HG03575 (cell line): Measurements from ENCODE around the gene SYT13.

Experiments
- ATAC-seq: cut with Tn5 transposase; IDR thresholded peaks from one replicate; pipeline ENCODE4 v1.9.1; 2021; ENCODE audit not compliant: unreplicated experiment, insufficient number of reproducible peaks, low FRiP score; ENCODE audit errors: extremely low read depth

SYT13 gene

GRCh38 chr11:45232341-45233080 is 53.6 kb downstream of the SYT13 start:
- no peak for ATAC-seq

DNA sequence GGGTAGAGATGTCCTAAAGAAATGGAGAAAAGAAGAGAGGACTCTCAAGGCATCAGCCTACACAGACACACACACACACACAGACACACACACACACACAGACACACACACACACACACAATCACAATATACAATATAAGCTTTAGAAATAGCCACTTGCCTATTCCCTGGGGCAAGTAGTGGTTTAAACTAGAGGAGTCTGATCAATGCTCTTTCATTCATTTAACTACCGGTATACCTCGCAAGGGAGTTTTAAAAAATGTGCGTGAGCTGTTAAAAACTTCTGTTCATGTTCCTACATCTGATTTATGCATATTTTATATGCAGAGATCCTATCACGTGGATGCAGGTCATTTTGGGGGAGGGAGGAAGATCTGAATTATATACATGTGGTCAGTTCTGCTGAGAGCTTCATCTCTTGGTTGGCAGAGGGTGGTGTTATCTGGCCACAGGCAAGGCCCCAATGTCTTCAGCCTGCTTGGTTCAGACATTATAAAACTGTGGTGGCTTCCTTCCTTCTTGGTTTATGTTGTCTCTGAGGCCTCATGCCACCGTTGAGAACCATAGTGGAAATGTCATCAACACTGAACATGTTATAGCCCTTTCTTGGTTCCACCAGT is 56.6 kb downstream of the SYT13 start:
- no peak for ATAC-seq

GRCh38 chr11:45227836-45228235 is 58.3 kb downstream of the SYT13 start:
- ATAC-seq, result no peak

DNA sequence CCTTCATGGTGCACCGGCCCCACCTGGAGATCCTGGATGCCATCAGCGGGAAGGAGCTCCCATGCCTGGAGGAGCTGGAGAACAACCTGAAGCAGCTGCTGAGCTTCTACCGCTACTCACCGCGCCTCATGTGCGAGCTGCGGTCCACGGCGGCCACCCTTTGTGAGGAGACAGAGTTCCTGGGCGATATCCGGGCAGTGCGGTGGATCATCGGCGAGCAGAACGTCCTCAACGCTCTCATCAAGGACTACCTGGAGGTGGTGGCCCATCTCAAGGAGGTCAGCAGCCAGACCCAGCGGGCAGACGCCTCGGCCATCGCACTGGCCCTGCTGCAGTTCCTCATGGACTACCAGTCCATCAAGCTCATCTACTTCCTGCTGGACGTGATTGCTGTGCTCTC is 59.2 kb downstream of the SYT13 start:
- ATAC-seq, result no peak

DNA sequence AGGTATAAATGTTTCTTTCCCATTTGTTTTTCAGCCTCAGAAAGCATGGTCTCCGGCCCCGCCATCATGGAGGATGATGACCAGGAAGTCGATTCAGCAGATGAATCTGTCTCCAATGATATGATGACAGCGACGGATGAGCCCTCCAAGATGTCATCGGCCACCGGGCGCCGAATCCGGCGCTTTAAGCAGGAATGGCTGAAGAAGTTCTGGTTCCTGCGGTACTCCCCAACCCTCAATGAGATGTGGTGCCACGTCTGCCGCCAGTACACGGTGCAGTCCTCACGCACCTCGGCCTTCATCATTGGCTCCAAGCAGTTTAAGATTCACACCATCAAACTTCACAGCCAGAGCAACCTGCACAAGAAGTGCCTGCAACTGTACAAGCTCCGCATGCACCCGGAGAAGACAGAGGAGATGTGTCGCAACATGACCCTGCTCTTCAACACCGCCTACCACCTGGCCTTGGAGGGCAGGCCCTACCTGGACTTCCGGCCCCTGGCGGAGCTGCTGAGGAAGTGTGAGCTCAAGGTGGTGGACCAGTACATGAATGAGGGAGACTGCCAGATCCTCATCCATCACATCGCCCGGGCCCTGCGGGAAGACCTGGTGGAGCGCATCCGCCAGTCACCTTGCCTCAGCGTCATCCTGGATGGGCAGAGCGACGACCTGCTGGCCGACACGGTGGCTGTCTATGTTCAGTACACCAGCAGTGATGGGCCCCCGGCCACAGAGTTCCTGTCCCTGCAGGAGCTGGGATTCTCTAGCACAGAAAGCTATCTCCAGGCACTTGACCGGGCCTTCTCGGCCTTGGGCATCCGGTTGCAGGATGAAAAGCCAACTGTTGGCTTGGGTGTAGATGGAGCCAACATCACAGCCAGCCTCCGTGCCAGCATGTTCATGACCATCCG is 59.9 kb downstream of the SYT13 start:
- no peak for ATAC-seq

GRCh38 chr11:45225277-45225676 is 60.9 kb downstream of the SYT13 start:
- ATAC-seq, result no peak

DNA sequence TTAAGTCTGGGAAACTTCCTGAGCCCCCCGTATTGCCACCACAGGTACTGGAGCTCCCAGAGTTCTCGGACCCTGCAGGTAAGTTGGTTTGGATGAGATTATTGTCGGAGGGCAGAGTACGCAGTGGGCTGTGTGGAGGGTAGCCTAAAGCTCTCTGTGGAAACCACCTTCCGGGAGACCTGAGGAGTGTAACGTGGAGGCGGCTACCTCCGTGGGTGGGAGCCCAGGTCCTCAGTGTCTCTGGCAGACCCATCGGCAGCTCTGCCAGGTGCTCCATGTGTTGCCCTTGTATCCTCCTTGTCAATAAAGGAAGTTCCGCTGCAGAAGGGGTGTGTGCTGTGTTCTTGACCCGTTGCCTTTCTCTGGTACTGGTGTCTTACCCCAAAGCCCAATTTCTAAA is 61.4 kb downstream of the SYT13 start:
- no peak for ATAC-seq

GRCh38 chr11:45223496-45223895 is 62.6 kb downstream of the SYT13 start:
- no peak for ATAC-seq

- ATAC-seq, result no peak
Observed at GRCh38 chr11:45219411-45219810, 66.7 kb downstream of the SYT13 start.

GRCh38 chr11:45218705-45219104 is 67.4 kb downstream of the SYT13 start:
- no peak for ATAC-seq

DNA sequence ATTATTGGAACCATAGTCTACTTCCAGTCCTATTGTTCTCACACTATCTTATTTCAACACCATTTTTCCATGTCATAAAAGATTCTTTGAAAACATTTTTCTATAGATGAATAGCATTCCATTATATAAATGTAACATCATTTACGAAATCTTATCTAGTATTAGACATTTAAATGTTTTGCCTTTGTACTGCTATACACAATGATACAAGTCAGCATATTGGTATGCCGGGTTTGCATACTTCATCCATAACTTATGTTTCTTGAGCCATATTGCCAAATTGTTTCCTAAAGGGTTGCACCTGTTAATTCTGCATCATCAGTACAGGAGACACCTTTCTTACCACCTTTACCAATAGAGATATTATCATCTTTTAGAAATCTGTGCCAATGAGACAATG is 68.2 kb downstream of the SYT13 start:
- ATAC-seq, result no peak

- no peak for ATAC-seq
Observed at GRCh38 chr11:45216901-45217300, 69.2 kb downstream of the SYT13 start.

- no peak for ATAC-seq
Observed at GRCh38 chr11:45216031-45216430, 70.1 kb downstream of the SYT13 start.

DNA sequence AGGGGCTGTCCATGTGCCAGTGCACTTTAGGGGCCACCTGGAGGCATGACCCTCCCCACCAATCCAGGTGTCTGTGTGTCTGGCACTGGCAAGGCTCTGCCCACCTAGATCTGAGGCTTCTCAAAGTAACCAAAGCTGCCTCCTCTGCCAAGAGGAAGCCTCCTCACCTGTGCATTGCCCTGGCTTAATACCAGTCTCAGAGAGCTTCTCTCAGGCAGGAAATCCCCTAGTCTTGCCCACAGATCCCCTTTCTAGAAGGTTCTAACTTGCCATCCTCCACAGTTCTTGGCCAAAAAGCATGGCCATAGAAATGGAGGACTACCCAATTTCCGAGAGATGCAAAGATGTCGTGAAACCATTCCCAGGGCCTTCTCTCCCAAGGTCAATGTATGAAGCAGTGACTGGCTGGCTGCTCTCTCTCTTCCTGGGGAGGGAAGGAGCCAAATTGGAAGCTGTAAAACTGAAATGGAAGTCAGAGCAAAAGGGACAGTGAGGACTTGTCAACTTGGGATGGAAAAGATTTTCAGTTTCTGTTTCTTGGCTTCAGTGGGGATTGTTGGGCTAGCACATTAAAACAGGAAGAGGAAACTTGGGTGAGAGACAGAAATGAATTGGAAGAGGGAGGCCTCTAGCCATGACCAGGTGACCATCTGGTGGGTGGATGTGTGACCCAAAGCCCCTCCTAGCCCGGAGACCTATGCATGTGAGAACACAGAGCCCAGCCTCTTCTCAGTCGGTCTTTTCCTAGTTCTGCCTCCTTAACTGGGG is 70.9 kb downstream of the SYT13 start:
- ATAC-seq, result no peak

- no peak for ATAC-seq
Observed at GRCh38 chr11:45213717-45214116, 72.4 kb downstream of the SYT13 start.

GRCh38 chr11:45213316-45213665 is 72.8 kb downstream of the SYT13 start:
- ATAC-seq, result no peak

DNA sequence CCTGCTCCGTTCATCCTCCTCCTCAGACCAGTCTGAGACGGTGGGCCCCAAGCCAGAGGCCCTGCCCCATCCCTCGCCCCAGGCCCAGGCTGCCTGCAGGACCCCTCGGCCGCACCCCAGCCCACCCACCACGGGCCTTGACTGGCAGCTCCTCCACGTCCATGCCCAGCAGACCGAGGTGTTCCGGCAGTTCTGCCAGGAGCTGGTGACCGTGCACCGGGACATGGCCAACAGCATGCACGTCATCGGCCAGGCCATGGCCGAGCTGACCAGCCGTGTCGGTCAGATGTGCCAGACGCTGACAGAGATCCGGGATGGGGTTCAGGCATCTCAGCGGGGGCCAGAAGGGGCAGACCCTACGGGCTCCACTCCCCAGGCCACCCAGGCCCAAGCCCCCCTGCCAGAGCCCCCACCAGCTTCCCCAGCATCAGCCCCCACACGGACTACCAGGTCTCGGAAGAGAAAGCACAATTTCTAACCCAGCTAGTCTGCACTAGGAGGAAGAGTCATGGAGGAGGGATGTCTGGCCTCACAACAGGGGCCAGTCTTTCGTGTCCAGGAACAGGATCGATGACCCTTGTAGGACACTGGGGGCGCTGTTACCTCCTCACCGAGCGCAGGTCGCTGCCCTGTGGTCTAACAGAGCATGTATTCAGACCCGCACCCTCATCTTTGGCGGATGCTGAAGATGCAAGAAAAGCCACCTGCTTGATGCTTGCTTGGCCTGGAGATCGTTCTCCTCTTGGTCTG is 73.4 kb downstream of the SYT13 start:
- no peak for ATAC-seq

DNA sequence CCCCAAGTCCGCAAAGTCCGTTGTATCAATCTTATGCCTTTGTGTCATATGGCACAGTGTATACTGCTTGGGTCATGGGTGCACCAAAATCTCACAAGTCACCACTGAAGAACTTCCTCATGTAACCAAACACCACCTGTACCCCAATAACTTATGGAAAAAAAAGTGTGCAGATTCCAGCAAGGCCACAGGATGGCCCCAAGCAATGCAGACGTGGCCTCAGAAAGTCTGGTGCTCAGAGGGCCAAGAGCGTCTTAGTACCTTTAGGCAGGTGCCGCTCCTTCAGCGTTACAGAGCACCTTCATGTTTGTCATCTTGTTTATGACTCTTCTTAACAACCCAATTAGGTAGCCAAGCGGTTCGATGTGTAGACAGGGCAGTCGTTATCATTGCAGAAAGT is 74.4 kb downstream of the SYT13 start:
- ATAC-seq, result no peak

- no peak for ATAC-seq
Observed at GRCh38 chr11:45210846-45211245, 75.3 kb downstream of the SYT13 start.
